Left ventricle myocardium superior (tissue), 1 donor: Measurements from ENCODE around the gene LLPH. TPM values are rescaled to one million over a fixed set of nuclear protein-coding genes. Genes with fewer than 3 reads are reported as not detected.

ENCODE experiments used
- ATAC-seq: fragments of 200-7000 bp; cut with Tn5 transposase; one replicate; pipeline ENCODE4 v1.9.1; 2020; ENCODE audit warnings: mild to moderate bottlenecking, moderate library complexity
- DNase-seq: peaks from one replicate; pipeline ENCODE4 v3.0.0-alpha.2; 2020
- intact Hi-C: fragments of 100-400 bp; cut with micrococcal nuclease; formaldehyde crosslinking; loops from one replicate; pipeline ENCODE4 v1.11.0; 2022
- total RNA-seq: library from RNA; stranded (reverse); fragmentation: NEBNext Ultra II Directional; extraction: Animal tissue kit (Norgen Biotek cat#: 25700); gene quantifications from one replicate; pipeline ENCODE4 v1.2.1, GENCODE V29; 2021
- donor health status: DM: no; HTN: yes; CAD: no; lungs with severe emphysema.

LLPH gene
- total RNA-seq, 1 donor from 2014 or later: 16.5 TPM

DNA sequence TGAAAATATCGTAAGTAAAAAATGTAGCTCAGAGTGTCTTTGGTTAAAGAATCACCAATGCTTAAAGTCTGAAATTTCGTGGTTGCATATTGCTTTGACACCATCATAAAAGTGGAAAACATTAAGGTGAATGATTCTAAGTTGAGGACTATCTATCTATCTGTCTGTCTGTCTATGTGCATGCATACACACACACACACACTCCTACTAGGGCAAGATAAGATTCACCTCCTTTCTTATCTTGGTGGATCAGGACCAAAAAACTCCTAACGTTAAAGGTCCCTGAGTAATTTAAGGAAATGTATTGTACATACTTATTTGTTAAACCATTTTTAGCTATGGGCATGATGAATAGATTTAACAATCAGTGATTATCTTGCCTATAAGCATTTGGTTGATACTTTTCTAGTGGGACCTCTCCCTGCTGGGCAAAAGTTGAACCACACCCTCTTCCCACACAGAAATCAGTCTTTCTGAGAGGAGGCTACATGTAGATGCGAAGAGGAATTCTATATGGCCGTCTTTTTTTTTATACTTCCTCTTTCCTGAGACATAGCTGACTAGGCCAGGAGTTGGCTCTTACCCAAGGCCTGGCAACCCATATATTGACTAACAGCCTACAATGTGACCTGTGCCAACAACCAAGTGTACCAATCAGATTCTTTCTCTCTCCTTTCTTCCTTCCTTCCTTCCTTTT is 19.3 kb upstream of the LLPH start:
- intact Hi-C loops: no loop called here
- peak; percentile 54 for ATAC-seq
- peak; percentile 29 for DNase-seq

DNA sequence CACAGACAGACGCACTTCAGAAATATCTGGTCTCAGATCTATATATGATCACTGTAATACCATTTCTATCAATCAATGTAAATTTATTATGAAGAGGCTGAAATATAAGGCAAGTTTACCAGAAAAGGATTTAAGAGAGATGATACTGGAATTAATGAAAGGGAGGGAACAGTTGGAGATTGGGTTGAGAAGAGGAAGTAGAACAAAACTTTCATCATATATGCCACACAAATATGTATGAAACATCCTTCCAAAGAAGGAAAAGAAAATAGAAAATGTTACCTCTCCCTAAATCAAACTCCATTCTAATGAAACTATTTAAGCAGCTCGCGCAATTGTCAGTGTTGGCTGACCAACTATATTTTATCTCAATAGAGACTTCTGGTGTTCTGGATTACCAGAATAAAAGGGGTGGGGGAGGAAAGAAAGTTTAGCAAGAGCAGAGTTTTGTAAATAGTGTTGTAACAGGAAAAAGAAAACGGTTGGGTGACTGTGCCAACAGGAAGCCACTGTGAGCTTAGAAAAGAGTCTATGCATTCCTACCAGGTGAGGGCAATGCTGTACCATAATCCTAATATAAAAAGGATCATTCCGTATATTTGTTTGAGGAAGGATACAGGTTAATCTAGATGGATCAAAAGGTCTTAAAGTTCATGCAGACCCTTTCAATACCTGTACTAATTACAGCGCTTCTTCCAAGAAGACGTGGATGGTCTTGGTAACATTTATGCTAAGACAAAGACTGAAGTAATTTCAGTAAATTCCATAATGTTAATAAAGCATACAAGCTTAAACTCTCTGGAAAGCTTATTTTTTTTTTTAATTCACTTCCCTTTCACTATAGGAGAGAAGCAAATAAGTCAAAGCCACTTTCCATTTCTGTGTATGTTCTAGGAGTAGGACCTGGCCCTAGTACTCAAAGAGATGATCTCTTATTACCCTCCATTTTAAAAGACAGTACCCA is 14.5 kb upstream of the LLPH start:
- intact Hi-C loops: no loop called here
- peak; percentile 20 for DNase-seq
- ATAC-seq: peak; percentile 80

DNA sequence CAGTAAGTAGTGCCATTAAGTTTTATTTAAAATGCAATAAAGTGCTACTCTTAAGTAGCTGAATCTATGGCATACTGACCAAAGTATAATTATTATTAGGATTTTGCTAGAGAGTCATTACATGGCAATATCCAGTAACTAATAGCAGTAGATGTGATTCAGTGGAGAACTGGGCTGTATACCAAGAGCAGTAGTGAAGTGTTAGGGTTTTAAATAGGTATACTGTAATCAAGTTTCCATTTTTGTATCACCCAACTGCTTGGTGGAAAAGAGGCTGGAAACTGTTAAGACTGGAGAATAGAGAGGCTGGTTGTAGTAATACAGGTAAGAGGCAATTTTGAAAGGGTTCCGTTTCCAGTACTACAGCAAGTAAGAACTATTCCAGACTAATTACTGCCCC is 13.3 kb upstream of the LLPH start:
- intact Hi-C loops: no loop called here
- DNase-seq: no peak
- ATAC-seq: peak; percentile 91

DNA sequence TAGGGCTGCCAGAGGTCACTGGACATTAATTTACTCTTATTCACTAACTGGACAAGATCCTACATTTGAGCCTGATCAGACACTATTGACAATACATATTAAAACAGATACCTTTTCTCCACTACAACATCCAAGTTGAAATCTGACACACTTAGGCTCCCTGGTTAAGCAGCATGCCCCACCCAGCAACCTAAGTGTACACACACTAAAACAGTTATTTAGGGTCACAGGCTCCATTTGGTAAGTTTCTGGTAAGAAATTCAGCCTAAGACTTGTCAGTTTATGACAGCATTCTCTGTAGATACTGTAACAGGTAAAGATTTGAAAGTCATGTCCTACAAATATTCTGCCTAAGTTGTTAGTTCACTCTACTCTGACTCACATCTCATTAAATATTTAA is 12.3 kb upstream of the LLPH start:
- no peak for ATAC-seq
- no peak for DNase-seq
- intact Hi-C loops: no loop called here

DNA sequence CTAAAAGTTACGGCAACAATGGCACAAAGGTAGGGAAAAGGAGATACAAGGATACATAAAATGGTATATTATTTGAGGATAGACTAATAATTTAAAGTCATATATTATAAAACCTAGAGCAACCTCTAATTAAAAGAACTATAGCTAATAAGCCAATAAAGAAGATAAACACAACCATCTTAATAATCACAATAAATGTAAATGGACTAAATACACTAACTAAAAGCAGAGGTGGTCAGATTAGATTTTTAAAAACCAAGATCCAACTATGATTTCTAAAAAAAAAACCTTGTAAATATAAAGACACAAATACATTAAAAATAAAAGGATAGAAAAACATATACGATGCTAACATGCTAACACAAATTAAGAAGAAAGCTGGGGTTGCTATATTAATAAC is 10.7 kb upstream of the LLPH start:
- DNase-seq (no peak), ATAC-seq (no peak)
- intact Hi-C loops: no loop called here

DNA sequence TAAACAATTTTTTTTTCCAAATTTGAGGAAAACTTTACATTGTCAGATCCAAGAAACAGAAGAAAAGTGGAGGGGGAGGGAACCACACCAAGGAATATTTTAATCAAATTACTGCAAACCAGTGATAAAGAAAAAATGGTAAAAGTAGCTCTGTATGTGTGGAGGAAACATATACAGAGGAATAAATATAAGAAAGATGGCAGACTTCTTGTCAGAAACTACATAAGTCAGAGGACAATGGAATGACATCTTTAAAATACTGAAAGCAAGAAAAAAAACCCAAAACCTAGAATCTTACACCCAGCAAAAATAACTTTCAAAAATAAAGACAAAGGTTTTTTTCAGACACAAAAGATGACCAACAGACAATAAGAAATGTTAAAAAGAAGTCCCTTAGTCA is 10.2 kb upstream of the LLPH start:
- ATAC-seq (no peak), DNase-seq (no peak)
- intact Hi-C loops: no loop called here

DNA sequence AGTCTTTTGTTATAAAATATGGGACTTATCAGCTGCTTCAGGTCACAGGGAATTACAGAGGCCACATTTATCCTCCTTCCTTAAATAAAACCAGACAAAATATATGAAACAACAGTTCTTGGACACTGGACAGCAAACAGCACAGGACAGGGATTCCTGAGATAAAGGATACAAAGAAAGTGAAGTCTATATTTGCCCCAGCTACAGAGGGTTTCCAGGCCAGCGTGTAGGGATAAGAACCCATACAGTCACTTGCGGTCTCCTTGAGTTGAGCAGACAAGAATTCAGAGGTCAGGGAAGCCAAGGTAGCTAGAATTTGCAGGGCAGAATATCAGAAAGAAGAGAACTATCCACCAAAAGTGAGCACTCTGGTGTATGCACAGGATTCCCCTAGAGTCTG is 8.8 kb upstream of the LLPH start:
- DNase-seq (no peak), ATAC-seq (peak; percentile 75)
- intact Hi-C loops: no loop called here

DNA sequence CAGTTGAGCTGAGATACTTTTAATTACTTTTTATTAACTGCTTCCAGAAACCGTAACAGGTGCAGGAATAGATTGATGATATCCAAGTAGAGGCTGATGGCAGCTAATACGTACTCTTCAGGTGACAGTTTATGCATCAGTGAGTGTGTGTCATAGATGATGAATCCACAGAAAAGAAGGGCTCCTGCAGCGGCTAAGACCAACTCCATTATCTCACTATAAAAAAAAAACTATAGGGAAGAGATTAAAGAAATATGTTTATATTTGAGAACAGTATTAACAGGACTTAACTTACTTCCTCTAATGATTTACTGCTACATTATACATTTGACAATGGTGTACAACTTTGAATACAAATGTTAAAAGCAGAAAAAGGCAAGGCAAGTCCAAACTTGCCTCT is 7.4 kb upstream of the LLPH start:
- ATAC-seq: no peak
- DNase-seq: no peak
- intact Hi-C loops: no loop called here

DNA sequence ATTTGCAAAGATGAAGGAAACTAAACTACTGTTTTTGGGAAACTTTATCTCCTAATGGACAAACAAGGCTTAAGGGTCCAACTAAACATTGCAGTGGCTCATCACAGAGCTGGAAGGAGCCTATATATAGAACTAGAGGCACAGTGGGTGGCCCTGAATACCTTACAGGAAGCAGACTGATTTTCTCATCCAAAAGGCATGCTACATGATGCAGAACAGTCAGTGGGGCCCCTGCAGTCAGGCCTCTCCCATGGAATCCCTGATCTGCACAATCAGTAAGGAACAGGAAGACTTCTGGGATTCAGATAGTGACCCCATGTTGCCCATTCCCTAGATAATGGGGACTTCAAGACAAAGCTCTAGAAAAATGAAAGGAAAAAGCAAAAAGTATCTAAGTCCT is 1.9 kb upstream of the LLPH start:
- DNase-seq: no peak
- intact Hi-C loops: no loop called here
- peak; percentile 77 for ATAC-seq

DNA sequence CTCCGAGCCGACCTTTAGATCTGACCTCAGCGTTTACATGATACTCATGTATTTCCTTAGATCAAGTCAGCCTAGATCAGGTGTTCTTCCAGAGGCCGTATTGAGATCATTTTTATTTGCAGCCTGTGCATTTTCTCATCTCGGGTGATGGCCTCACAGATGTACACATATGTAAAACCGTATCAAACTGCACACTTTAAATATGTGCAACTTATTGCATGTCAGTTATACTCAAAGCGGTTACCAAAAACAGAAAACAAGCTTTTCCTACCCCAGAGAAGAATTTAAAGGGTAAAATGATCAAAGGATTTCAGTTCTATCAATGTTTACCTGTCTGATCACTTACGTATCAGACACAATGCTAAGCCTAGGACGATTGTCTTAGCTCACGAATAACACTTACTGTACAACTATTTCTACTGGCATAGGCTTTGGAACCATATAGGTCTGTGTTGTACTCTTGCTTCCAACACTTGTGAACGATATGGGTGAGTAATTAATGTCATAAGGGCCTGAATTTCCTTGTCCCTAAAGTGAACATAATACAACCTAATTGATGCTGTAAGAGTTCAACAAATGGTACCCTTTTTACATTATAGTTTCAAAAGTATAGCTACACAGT is 628 bp upstream of the LLPH start:
- intact Hi-C loops: no loop called here
- DNase-seq (no peak), ATAC-seq (peak; percentile 3)

DNA sequence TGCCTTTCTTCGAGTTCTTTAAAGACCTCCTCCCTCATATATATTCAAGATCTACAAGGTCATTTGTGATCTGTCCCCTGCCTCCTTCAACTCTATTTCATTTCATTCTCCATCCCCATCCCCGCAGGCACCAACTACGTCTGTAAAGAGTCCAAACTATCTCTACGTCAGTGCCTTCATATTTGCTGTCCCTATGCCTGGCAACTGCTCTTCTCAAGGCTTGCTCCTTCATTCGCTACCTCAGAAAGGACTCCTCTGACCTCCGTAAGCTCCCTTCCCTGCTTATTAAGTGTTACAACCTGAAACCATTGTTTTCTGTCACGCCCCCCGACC is 650 bp downstream of the LLPH start:
- intact Hi-C loops: no loop called here
- no peak for DNase-seq
- ATAC-seq: no peak

DNA sequence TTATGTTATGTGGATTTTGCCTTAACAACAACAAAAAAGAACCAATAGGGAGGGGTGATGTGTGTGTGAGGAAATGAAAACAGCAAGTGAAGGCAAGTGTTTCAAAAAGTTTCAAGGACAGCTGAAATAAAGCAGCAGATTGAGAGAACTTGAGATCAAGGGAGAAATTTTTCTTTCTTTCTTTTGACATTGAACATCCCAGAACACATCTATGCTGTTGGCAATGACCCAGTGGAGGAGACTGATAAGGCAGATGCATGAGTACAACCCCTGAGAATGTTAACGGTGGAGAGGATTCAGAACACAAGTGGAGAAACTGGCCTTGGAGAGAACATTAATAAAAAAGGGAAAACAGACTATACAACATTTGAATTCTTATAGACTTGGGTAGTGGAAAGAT is 2.9 kb downstream of the LLPH start:
- intact Hi-C loops: no loop called here
- no peak for DNase-seq

DNA sequence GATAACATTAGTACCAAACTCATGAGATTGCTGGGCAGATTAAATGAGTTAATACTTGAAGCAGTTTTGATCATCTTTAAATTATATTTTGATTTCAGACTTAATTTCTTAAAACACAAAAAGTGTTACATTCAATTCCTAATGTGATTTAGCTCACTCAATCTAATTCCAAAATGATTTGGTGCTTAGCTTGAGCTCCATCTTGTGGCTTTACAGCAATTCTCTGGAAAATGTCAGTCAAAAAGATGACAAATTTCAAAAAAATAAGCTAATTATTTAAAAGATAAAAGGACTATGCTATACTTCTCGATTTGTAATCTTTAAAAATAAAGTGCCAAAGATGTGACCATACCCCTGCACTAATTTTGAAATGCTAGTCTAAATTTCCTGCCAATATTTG is 10.1 kb downstream of the LLPH start:
- intact Hi-C loops: no loop called here
- ATAC-seq: no peak
- no peak for DNase-seq

More for the DNA sequence above, 2.9 kb downstream of the LLPH start:
- ATAC-seq: no peak

DNA sequence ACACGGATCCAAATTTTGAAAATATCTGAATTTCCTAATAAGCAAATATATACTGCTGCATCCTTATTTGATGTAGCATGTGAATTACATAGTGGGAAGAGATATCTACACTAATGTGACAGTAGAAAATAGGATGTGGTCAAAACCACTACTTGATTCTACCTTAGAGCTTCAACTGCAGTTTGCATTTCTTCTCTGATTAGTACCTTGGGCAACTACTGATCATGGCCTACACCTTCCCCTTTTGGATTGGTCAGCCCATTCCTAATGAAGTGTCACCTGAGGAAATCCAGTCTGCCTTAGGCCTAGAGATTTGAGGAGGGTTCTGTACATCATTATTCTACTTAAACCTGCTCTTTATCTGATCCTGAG is 10.7 kb downstream of the LLPH start:
- DNase-seq (no peak), ATAC-seq (no peak)
- intact Hi-C loops: no loop called here

DNA sequence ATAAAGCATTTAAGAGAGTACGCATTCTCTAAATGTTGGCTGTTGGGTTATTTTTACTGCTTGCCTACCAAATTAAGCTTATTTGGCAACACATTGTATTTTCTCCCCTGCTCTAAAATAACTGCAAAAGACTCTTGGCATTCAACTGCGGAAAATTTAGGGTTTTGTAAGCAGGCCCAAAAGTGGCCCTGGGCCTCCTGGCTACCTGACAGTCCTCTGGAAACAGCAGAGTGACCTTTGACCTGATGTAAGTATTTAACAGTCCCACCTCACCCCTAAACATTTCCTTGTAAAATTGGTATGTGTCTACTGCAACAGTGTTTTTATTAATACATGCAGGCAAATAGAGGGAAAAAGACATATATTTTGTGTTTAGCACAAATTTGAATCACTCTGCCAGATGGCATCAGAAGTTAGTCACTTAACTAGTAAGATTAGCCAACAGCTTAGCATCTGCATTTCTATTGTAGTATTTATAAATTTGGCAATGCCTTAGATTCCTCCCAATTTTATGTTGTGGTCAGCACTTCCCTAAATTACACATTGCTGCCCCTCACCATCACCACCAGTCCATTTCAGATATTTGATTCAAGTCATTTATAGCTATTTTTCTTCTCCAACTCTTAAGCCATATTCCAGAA is 11.2 kb downstream of the LLPH start:
- DNase-seq (no peak), ATAC-seq (no peak)
- intact Hi-C loops: no loop called here

DNA sequence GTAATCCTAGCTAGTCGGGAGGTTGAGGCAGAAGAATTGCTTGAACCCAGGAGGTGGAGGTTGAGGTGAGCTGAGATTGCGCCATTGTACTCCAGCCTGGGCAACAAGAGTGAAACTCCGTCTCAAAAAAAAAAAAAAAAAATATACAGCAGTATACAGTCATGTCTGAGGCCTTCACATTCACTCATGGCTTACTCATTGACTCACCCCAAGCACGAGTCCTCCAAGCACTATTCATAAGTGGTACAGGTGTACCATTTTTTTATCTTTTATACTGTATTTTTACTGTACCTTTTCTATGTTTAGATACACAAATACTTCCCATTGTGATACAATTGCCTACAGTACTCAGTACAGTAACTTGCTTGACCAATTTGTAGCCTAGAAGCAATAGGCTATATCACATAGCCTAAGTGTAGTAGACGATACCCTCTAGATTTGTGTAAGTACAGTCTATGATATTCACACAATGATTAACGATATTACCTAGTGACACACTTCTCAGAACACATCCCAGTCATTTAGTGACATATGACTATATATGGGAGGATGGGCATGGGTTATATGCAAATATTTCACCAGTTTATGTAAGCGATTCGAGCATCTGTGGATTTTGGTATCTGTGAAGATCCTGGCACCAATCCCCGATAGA is 12.2 kb downstream of the LLPH start:
- DNase-seq (no peak), ATAC-seq (no peak)
- intact Hi-C loops: no loop called here

DNA sequence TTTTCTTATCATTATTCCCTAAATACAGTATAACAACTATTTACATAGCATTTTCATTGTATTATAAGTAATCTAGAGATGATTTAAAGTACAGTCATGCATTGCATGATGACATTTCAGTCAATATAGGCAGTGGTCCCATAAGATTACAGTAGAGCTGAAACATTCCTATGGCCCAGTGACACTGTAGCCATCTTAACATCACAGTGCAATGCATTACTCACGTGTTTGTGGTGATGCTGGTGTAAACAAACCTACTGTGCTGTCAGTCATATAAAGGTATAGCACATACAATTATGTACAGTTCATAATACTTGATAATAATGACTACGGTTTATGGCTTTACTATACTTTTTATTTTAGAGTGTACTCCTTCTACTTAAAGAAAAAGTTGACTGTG is 13.3 kb downstream of the LLPH start:
- intact Hi-C loops: no loop called here
- ATAC-seq: no peak
- DNase-seq: no peak

DNA sequence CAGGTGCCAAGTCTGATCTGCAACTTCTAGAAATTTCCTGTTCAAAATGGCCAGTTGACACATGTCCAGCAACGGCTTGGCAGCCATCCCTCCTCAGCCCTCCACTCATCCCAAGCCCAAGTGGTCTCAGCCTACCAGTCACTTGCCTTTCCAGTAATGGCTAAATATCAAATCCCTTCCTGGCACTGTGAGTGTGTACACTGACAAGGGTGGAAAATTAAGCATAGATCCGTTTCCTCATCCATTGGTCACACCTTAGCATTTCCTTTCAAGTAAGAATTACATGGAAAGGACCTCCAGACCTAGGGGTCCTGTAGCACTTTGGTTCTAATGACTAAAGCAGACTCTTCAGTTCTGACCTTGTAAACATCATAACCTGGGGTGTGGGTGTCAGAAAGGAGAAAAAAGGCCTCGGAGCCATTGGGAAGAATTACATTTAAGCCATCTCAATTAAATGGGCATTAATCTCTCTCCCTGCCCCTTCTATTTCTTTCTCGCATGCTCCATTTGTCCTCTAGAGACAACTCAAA is 15.4 kb downstream of the LLPH start:
- intact Hi-C loops: no loop called here
- no peak for ATAC-seq
- DNase-seq: no peak

DNA sequence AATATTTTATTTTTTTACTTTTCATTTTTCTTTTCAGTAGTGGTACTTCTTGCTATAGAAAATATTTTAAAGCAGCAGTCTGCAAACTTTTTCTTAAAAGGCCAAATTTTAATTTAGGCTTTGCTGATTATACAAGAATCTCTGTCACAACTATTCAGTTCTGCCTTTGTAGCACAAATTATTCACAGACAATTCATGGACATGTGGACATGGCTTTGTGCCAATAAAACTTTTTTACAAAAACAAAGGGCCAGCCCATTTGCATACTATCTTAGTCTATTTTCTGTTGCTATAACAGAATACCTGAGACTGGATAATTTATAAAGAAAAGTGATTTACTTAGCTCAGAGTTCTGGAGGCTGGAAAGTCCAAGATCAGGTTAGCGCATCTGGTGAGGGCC is 17.1 kb downstream of the LLPH start:
- ATAC-seq (no peak), DNase-seq (no peak)
- intact Hi-C loops: no loop called here
